OCI-LY1 (cell line): ENCODE results near the gene CHRNA4.

Experiments
- H2AFZ ChIP-seq: fragments of 200-600 bp; sonication (generic), shearing (Covaris generic); 2 replicates; pipeline ENCODE4 v1.6.0; 2014; ENCODE audit warnings: antibody characterized with exemption, mild to moderate bottlenecking, low read length
- H3F3A ChIP-seq: fragments of 200-600 bp; sonication (generic), shearing (Covaris generic); 2 replicates; pipeline ENCODE4 v1.6.0; 2014; ENCODE audit warnings: mild to moderate bottlenecking, antibody characterized with exemption, low read length, moderate library complexity; ENCODE audit not compliant: insufficient read depth
- H3K27ac ChIP-seq: fragments of 200-600 bp; sonication (generic); 2 replicates; pipeline ENCODE4 v1.5.1; 2014; ENCODE audit warnings: low read length, mixed run types, mild to moderate bottlenecking, low read depth; ENCODE audit not compliant: poor library complexity, severe bottlenecking
- H3K27me3 ChIP-seq: fragments of 200-600 bp; sonication (generic); 2 replicates; pipeline ENCODE4 v1.6.0; 2014; ENCODE audit warnings: antibody characterized with exemption, mild to moderate bottlenecking, low read length, moderate library complexity; ENCODE audit not compliant: insufficient read depth
- H3K36me3 ChIP-seq: fragments of 200-600 bp; sonication (generic); 2 replicates; pipeline ENCODE4 v1.6.1; 2014; ENCODE audit warnings: mild to moderate bottlenecking, antibody characterized with exemption, low read length, moderate library complexity, mixed read lengths; ENCODE audit not compliant: insufficient read depth
- H3K4me1 ChIP-seq: fragments of 200-600 bp; sonication (generic); 2 replicates; pipeline ENCODE4 v1.5.1; 2014; ENCODE audit warnings: mild to moderate bottlenecking, low read length, moderate library complexity; ENCODE audit not compliant: insufficient read depth, severe bottlenecking
- H3K4me2 ChIP-seq: fragments of 200-600 bp; sonication (generic), shearing (Covaris generic); 2 replicates; pipeline ENCODE4 v1.6.1; 2014; ENCODE audit warnings: low read length
- H3K4me3 ChIP-seq: fragments of 200-600 bp; sonication (generic); 2 replicates; pipeline ENCODE4 v1.5.1; 2014; ENCODE audit warnings: low read length, low read depth, mild to moderate bottlenecking, mixed read lengths; ENCODE audit not compliant: poor library complexity, severe bottlenecking
- H3K79me2 ChIP-seq: fragments of 200-600 bp; shearing (Covaris generic); 2 replicates; pipeline ENCODE4 v1.6.1; 2016; ENCODE audit warnings: mixed run types, low read length, mixed read lengths; ENCODE audit not compliant: insufficient read depth
- H3K9ac ChIP-seq: fragments of 200-600 bp; sonication (generic), shearing (Covaris generic); 2 replicates; pipeline ENCODE4 v1.6.1; 2014; ENCODE audit warnings: mild to moderate bottlenecking, low read length, mixed read lengths
- H3K9me2 ChIP-seq: fragments of 200-600 bp; sonication (generic), shearing (Covaris generic); 2 replicates; pipeline ENCODE4 v1.6.1; 2014; ENCODE audit warnings: low read depth, mild to moderate bottlenecking, low read length, mixed read lengths
- H3K9me3 ChIP-seq: fragments of 200-600 bp; shearing (Covaris generic); 2 replicates; pipeline ENCODE4 v1.6.1; 2014; ENCODE audit warnings: low read length, mixed read lengths
- H4K20me1 ChIP-seq: fragments of 200-600 bp; sonication (generic), shearing (Covaris generic); 2 replicates; pipeline ENCODE4 v1.6.0; 2016; ENCODE audit warnings: mild to moderate bottlenecking, low read length; ENCODE audit not compliant: insufficient read depth
- CTCF ChIP-seq: fragments of 200-600 bp; sonication (generic), shearing (Covaris generic); IDR thresholded peaks from 2 replicates; pipeline ENCODE4 v1.5.1; 2017; ENCODE audit warnings: mild to moderate bottlenecking, antibody characterized with exemption, low read length, moderate library complexity, mixed read lengths
- EZH2 ChIP-seq: fragments of 200-600 bp; sonication (generic), shearing (Covaris generic); IDR thresholded peaks from 2 replicates; pipeline ENCODE4 v1.8.0; 2017; ENCODE audit warnings: borderline replicate concordance, mixed run types, mild to moderate bottlenecking, antibody characterized with exemption, low read length, moderate library complexity, mixed read lengths

Gene CHRNA4

GRCh38 chr20:63369024-63369530 is 7.9 kb upstream of the CHRNA4 start:
- Histone ChIP-seq H3K79me2 (no peaks in the 10 kb centered on the region), H3K9me3 (no peaks in the 10 kb centered on the region), H3K4me3 (no peak overlapping the region), H3K9me2 (no peaks in the 10 kb centered on the region), H3K27ac (no peak overlapping the region), H3K4me2 (no peak overlapping the region), H4K20me1 (no peaks in the 10 kb centered on the region), H3F3A (no peaks in the 10 kb centered on the region), H3K9ac (no peak overlapping the region), H3K36me3 (no peaks in the 10 kb centered on the region), H3K27me3 (0 out of 2 replicates have a peak, but pooled peaks cover 3% of the 10 kb centered on the region), H2AFZ (no peak overlapping the region), H3K4me1 (no peaks in the 10 kb centered on the region)
- no peak for TF ChIP-seq CTCF
- no peak for TF ChIP-seq EZH2

GRCh38 chr20:63368151-63368550 is 7.0 kb upstream of the CHRNA4 start:
- 0 out of 2 replicates have a peak, but pooled peaks cover 4% of the 10 kb centered on the region for H3K27me3 ChIP-seq
- H3K36me3 ChIP-seq, result no peaks in the 10 kb centered on the region
- no peak overlapping the region for H3K4me3 ChIP-seq
- no peaks in the 10 kb centered on the region for H3K9me3 ChIP-seq
- H3K9ac ChIP-seq, result no peak overlapping the region
- TF ChIP-seq EZH2 (no peak), CTCF (no peak)
- no peaks in the 10 kb centered on the region for H4K20me1 ChIP-seq
- H3K4me2 ChIP-seq, result no peak overlapping the region
- H3K4me1 ChIP-seq, result no peaks in the 10 kb centered on the region
- H3F3A ChIP-seq, result no peaks in the 10 kb centered on the region
- H3K79me2 ChIP-seq, result no peaks in the 10 kb centered on the region
- no peak overlapping the region for H2AFZ ChIP-seq
- no peak overlapping the region for H3K27ac ChIP-seq
- no peaks in the 10 kb centered on the region for H3K9me2 ChIP-seq

- H4K20me1 ChIP-seq, result no peaks in the 10 kb centered on the region
These were observed 6.4 kb upstream of the CHRNA4 start for GRCh38 chr20:63367446-63368055.

More at GRCh38 chr20:63367446-63368055, 6.4 kb upstream of the CHRNA4 start:
- H3K36me3 ChIP-seq, result no peaks in the 10 kb centered on the region
- H3K9me2 ChIP-seq, result no peaks in the 10 kb centered on the region
- no peak overlapping the region for H2AFZ ChIP-seq
- no peak overlapping the region for H3K27ac ChIP-seq
- no peaks in the 10 kb centered on the region for H3K79me2 ChIP-seq
- no peak overlapping the region for H3K4me2 ChIP-seq
- H3K9ac ChIP-seq, result no peak overlapping the region
- no peak overlapping the region for H3K4me3 ChIP-seq
- H3F3A ChIP-seq, result no peaks in the 10 kb centered on the region
- no peak for TF ChIP-seq EZH2
- H3K9me3 ChIP-seq, result no peaks in the 10 kb centered on the region
- no peaks in the 10 kb centered on the region for H3K4me1 ChIP-seq
- H3K27me3 ChIP-seq, result 0 out of 2 replicates have a peak, but pooled peaks cover 6% of the 10 kb centered on the region
